ENCODE measurements around the gene CNTNAP2. TPM values are rescaled to one million over a fixed set of nuclear protein-coding genes. Genes with fewer than 3 reads are reported as not detected.

Gene CNTNAP2
- total RNA-seq, 4 donors from 2014 or later = 0.42 TPM; not detected in 3

DNA sequence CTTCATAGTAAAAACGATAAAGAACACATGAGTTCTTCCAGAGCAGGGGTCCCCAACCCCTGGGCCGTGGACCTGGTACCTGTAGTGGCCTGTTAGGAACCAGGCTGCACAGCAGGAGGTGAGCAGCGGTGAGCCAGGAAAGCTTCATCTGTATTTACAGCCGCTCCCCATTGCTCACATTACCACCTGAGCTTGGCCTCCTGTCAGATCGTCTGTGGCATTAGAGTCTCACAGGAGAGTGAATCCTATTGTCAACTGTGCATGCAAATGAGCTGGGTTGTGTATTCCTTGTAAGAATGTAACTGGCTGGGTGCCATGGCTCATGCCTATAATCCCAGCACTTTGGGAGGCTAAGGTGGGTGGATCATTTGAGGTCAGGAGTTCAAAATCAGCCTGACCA, 229.5 kb downstream of the CNTNAP2 start:
- no peaks in the 10 kb centered on the region for H3K27me3 ChIP-seq
- no peaks in the 10 kb centered on the region for H3K9me3 ChIP-seq
- DNase-seq (ENCODE audit: low spot score in 2 of 2) = no peak
- 86 to 91% methylated on average over 5 of the region's 5 CpGs for WGBS, 2 donors
- TF ChIP-seq, protein P1, sequence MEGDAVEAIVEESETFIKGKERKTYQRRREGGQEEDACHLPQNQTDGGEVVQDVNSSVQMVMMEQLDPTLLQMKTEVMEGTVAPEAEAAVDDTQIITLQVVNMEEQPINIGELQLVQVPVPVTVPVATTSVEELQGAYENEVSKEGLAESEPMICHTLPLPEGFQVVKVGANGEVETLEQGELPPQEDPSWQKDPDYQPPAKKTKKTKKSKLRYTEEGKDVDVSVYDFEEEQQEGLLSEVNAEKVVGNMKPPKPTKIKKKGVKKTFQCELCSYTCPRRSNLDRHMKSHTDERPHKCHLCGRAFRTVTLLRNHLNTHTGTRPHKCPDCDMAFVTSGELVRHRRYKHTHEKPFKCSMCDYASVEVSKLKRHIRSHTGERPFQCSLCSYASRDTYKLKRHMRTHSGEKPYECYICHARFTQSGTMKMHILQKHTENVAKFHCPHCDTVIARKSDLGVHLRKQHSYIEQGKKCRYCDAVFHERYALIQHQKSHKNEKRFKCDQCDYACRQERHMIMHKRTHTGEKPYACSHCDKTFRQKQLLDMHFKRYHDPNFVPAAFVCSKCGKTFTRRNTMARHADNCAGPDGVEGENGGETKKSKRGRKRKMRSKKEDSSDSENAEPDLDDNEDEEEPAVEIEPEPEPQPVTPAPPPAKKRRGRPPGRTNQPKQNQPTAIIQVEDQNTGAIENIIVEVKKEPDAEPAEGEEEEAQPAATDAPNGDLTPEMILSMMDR (IDR thresholded peaks at IDR 0.05) = no peak
- TF ChIP-seq EP300 (IDR thresholded peaks at IDR 0.05) = no peak
- no peak for TF ChIP-seq POLR2A (IDR thresholded peaks at IDR 0.05)
- no peak overlapping the region for H3K27ac ChIP-seq
- H3K4me1 ChIP-seq = no peaks in the 10 kb centered on the region
- H3K4me3 ChIP-seq = no peak overlapping the region
- no peaks in the 10 kb centered on the region for H3K36me3 ChIP-seq

DNA sequence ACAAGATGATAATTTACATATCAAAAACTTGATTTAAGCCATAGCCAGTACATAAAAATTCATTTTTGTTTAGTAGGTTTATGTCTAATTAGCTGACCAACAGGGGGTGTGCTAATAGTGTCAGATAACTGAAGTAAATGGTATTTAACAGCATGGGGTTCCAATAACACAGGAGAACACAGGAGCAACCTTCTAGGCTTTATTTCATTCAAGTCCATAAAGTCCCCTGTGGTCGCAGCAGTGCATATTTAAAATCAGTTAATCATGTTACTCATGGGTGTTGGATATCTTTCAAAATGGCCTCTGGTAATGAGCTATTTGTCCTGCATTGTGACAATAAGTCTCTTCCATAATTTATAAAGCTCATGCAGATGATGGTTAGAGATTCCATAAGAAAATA, 238.6 kb downstream of the CNTNAP2 start:
- DNase-seq (ENCODE audit: low spot score in 2 of 2) = no peak
- WGBS, 2 donors = 77 to 85% methylated on average over 1 of the region's 1 CpG
- Histone ChIP-seq H3K9me3 (no peaks in the 10 kb centered on the region), H3K4me1 (no peaks in the 10 kb centered on the region), H3K4me3 (no peak overlapping the region), H3K27me3 (no peaks in the 10 kb centered on the region), H3K36me3 (no peaks in the 10 kb centered on the region), H3K27ac (no peak overlapping the region)
- TF ChIP-seq EP300 (IDR thresholded peaks at IDR 0.05) (no peak), POLR2A (IDR thresholded peaks at IDR 0.05) (no peak)
- TF ChIP-seq, protein P1 (IDR thresholded peaks at IDR 0.05) = no peak

DNA sequence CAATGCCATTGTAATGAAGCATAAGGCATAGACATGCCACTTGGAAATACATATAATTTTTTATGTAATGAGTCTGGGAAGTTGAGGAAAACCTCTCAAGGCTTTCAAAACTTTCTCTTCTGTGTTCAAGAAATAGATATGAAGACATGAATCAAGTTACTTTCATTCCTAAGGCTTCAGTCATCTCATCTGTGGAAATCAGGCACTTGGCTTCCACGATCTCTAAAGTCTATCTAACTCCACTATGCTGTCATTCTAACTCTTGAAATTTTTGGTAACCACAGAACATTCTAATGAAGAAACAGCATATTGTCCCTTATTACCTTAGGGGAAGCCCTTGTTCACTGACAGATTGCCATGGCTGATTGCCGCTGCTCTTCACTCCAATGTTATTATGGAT, 242.6 kb downstream of the CNTNAP2 start:
- Histone ChIP-seq H3K4me1 (no peaks in the 10 kb centered on the region), H3K4me3 (no peak overlapping the region), H3K36me3 (no peaks in the 10 kb centered on the region), H3K27me3 (no peaks in the 10 kb centered on the region), H3K9me3 (no peaks in the 10 kb centered on the region), H3K27ac (no peak overlapping the region)
- no peak for TF ChIP-seq EP300 (IDR thresholded peaks at IDR 0.05)
- TF ChIP-seq, protein P1 (IDR thresholded peaks at IDR 0.05) = no peak
- no peak for TF ChIP-seq POLR2A (IDR thresholded peaks at IDR 0.05)
- 62 to 86% methylated on average over 2 of the region's 2 CpGs for WGBS, 2 donors
- no peak for DNase-seq (ENCODE audit: low spot score in 2 of 2)

- 87 to 88% methylated on average over 2 of the region's 2 CpGs for WGBS, 2 donors
- H3K9me3 ChIP-seq = no peaks in the 10 kb centered on the region
- DNase-seq (ENCODE audit: low spot score in 2 of 2) = no peak
Observed at GRCh38 chr7:146366938-146367337, 250.3 kb downstream of the CNTNAP2 start.

DNA sequence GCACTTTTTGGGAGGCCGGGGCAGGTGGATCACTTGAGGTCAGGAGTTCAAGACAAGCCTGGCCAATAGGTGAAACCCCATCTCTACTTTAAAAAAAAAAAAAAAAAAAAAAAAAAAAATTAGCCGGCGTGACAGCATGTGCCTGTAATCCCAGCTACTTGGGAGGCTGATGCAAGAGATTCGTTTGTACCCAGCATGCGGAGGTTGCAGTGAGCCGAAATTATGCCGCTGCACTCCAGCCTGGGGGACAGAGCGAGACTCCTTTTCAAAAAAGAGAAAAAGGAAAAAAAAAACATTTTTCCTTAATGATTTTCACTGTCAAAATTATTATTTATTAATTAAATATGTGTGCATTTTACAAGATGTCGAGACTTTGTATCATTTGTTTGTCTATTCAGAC, 253.6 kb downstream of the CNTNAP2 start:
- H3K27me3 ChIP-seq = no peaks in the 10 kb centered on the region
- no peak overlapping the region for H3K4me3 ChIP-seq
- TF ChIP-seq EP300 (IDR thresholded peaks at IDR 0.05) (no peak), POLR2A (IDR thresholded peaks at IDR 0.05) (no peak)
- TF ChIP-seq, protein P1 (IDR thresholded peaks at IDR 0.05) = no peak
- no peak for DNase-seq (ENCODE audit: low spot score in 2 of 2)
- H3K9me3 ChIP-seq = no peaks in the 10 kb centered on the region
- no peaks in the 10 kb centered on the region for H3K4me1 ChIP-seq
- H3K27ac ChIP-seq = no peak overlapping the region
- no peaks in the 10 kb centered on the region for H3K36me3 ChIP-seq
- WGBS, 2 donors = 90 to 91% methylated on average over 9 of the region's 9 CpGs

More at GRCh38 chr7:146366938-146367337, 250.3 kb downstream of the CNTNAP2 start:
- H3K27ac ChIP-seq = no peak overlapping the region
- TF ChIP-seq, protein P1 (IDR thresholded peaks at IDR 0.05) = no peak
- no peak for TF ChIP-seq EP300 (IDR thresholded peaks at IDR 0.05)
- no peak for TF ChIP-seq POLR2A (IDR thresholded peaks at IDR 0.05)
- no peaks in the 10 kb centered on the region for H3K36me3 ChIP-seq
- H3K4me3 ChIP-seq = no peak overlapping the region
- no peaks in the 10 kb centered on the region for H3K27me3 ChIP-seq
- H3K4me1 ChIP-seq = no peaks in the 10 kb centered on the region

Data from tibial nerve (tissue), 4 donors.